GM18508 (cell line): ENCODE results near the gene TNFRSF4.
"Not testable (repeated sequence)": the region's sequence is repeated elsewhere in the genome, so short reads cannot be mapped to it uniquely, and the experiment has no call there.

ENCODE experiments used
- ATAC-seq: cut with Tn5 transposase; IDR thresholded peaks from one replicate; pipeline ENCODE4 v1.9.1; 2021; ENCODE audit warnings: moderate number of reproducible peaks; ENCODE audit not compliant: insufficient read depth, unreplicated experiment

Gene TNFRSF4

GRCh38 chr1:1213345-1214265, at the start of gene TNFRSF4:
Gene TNFRSF4, minus strand, starts transcription at chr1:1214153. Its CDS starts 26 bp downstream, at chr1:1214127.
- no peak for ATAC-seq

- ATAC-seq = no peak
Measured at GRCh38 chr1:1262758-1263157, 48.8 kb upstream of the TNFRSF4 start.

DNA sequence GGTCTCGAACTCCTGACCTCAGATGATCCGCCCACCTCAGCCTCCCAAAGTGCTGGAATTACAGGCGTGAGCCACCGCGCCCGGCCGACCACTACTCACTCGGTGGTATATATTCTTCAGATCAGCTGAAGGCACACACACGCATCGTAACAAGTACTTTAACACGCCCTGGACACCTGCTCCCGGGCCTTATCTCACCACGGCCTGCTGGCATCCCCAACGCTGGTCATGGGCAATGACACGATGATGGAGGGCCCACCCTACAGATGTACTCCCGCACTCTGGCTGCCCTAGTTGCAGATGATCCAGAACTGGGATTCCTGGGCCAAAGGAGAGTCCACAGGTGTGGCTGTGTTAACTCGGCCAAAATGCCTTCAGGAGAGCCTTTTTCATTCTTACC, 48.1 kb upstream of the TNFRSF4 start:
- ATAC-seq = no peak

- no peak for ATAC-seq
Measured at GRCh38 chr1:1260843-1261560, 47.0 kb upstream of the TNFRSF4 start.

- no peak for ATAC-seq
Measured at GRCh38 chr1:1259951-1260600, 46.1 kb upstream of the TNFRSF4 start.

DNA sequence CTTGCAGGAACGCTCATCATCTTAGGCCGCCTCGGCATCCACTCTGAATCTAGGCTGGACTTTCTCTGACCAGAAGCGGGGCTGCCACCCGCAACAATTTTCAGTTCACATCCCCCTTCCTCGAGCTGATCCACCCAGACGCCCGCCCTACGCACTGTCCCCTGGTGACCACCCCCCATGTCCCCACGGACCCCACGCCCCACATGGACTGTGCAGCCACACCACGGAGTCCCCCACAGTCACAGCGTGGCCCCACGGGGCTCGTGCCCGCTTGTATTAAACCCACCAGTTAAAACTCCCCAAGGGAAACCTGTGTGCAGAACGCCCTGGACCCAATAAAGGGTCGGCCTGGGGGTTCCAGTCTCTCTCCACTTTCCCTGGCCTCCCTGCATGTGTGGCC, 45.6 kb upstream of the TNFRSF4 start:
- ATAC-seq = no peak

DNA sequence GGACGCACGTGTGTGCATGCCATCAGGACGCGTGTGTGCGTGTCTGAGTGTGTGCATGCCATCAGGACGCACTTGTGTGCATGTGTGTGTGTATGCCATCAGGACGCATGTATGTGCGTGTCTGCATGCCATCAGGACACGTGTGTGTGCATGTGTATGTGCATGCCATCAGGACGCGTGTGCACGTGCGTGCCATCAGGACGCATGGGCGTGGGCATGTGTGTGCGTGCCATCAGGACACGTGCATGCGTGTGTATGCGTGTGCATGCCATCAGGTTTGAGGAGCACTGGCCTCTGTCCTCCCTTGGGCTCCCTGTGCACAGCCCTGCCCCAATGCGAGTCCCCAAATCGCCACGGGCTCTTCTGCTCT, 45.2 kb upstream of the TNFRSF4 start:
- no peak for ATAC-seq

DNA sequence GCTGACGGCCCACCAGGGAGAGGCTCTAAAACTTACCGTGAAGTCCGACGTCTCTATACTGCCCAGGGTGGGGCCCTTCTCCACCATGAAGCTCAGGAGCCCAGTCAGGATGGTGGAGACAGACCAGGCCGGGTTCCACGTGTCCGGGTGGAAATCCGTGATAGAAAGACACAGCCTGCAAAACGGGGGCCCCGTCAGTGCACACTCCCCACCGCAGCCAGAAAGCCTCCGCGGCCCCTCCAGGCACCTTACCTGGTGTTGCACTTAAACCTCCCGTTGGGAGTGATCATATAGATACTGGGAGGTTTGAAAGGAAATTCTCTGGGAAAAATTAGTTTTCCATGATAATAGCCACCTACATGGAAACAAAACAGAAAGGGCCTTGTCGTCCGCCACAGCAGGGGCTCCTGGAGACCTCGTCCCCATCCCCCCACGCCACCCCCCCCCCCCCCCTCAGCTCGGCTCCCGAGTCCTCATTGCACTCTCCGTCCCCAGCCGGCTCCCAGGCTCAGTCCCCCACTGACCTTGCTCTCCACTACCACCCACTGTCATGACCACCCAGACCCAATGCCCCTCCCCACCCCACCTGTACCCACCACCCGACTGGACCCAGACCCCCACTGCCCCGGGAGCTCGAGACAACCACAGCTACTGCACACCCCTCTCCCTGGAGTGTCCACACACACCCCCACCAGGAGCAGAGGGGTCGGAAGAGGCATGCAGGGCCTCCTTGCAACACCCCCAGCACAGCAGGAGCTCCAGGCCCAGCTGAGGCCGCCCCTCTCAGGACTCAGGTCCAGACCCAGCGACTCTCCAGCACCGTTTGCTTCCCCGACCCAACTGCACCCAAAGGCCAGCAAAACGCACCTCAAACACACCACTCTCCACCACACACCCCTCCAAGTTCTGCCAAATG, 43.3 kb upstream of the TNFRSF4 start:
- ATAC-seq = no peak

GRCh38 chr1:1255611-1256010, 41.7 kb upstream of the TNFRSF4 start:
- no peak for ATAC-seq

- ATAC-seq = no peak
Measured at GRCh38 chr1:1255078-1255477, 41.1 kb upstream of the TNFRSF4 start.

GRCh38 chr1:1254667-1254998, 40.7 kb upstream of the TNFRSF4 start:
- no peak for ATAC-seq

DNA sequence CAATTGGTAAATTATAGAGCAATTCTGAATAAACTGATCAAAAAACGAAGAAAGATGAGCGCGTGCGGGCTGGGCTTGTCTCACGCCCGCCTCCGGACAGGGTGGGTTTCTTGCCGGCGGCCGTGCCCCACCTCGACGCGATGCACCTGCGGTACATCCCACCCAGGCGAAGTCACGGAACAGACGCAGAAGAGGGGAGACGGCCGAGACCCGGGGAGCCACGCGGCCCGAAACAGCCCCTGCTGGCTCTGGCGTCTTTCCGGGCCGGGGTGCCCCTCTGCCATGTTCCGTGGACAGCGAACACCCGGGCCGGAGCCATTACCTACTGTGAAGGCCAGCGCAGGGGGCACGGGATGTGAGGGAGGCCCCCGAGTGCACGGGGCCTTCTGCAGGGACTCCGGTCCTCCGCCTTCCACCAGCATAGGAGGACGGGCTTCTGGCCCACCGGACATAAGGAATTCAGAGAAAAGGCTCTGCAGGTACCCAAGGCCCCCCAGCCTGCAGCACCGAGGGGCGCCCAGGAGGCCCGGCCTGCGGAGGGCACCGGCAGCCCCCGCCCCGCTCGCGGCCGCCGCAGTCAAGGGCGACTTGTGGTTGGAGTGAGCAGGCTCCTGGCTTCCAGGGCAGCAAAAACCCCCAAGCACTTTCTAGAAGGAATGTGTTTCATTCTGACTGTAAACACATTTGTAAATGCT, 40.2 kb upstream of the TNFRSF4 start:
- no peak for ATAC-seq

DNA sequence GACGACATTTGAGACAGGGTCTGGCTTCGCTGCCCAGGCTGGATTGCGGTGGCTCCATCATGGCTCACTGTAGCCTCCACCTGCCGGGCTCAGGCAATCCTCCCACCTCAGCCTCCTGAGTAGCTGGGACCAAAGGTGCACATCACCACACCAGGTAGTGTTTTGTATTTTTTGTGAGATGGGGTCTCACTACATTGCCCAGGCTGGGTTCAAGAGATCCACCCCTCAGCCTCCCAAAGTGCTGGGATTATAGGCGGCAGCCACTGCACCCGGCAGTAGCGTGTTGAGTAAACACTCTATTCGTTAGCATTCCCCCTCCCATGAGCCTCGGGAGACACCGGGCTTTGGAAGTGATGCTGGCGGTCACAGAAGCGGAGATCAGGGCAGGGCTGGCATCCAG, 39.4 kb upstream of the TNFRSF4 start:
- no peak for ATAC-seq

DNA sequence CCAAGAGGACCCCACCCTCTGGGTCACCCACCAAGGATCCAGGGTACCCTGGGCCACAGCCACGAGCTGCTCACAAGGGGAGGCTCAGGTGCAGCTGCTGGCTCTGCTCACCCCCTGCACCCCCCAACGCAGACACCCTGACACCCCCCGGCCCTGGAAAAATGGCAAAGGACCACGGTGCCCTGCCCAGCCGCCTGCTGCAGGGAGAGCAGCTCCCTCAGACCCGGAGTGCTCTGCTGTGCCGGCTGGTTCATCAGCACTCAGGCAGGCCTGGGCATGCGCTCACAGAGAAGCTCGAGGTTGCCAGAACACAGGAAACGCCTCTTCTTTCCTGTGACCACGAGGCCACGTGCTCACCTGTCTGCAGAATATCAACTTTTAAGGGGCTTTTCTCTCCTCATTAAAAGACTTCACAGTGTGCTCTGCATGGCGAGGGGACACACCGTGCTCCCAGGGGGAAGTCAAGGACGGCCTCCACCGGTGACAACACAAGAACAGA, 36.9 kb upstream of the TNFRSF4 start:
- ATAC-seq = no peak

DNA sequence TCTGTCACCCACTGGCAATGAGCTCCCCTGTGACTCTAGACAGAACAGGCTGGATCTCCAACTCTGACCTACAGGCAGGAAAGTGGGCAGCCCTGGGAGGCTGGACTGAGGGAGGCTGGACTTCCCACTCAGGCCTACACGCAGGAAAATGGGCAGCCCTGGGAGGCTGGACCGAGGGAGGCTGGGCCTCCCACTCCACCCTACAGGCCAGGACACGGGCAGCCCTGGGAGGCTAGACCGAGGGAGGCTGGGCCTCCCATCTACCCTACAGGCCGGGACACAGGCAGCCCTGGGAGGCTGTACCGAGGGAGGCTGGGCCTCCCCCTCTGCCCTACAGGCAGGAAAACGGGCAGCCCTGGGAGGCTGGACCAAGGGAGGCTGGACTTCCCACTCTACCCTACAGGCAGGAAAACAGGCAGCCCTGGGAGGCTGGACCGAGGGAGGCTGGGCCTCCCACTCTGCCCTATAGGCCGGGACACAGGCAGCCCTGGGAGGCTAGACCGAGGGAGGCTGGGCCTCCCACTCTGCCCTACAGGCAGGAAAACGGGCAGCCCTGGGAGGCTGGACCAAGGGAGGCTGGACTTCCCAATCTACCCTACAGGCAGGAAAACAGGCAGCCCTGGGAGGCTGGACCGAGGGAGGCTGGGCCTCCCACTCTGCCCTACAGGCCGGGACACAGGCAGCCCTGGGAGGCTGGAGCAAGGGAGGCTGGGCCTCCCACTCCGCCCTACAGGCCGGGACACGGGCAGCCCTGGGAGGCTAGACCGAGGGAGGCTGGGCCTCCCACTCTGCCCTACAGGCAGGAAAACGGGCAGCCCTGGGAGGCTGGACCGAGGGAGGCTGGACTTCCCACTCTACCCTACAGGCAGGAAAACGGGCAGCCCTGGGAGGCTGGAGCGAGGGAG, 34.3 kb upstream of the TNFRSF4 start:
- ATAC-seq = not testable (repeated sequence)

DNA sequence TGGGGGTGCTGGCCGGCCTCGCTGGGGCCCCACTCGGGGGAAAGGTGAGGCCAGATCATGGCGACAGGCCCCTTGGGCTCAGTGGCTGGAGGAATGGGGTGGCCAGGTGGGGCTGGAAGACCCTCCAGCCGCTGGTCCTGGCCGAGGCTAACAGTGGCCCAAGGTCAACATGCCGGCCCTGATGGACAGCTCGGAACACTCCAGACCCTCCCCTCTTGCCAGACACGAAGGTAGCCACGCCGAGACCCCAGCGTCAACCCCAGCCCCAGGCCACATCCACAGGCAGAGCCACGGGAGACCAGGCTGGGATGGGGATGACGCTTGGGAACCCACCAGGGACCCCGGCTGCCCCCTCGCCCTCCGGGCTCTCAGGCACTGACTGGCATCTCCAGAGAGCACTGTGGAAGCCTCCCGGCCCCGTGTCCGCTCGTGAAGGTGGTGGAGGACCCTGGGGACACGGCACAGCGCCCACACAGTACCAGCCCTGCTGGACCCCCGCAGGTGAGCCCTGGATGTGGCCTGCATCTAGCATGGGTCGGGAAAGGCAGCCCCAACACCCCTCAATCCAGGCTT, 33.5 kb upstream of the TNFRSF4 start:
- ATAC-seq = no peak

- ATAC-seq = no peak
Measured at GRCh38 chr1:1246577-1247340, 32.8 kb upstream of the TNFRSF4 start, which contains the start of gene C1QTNF12. Gene C1QTNF12, minus strand, starts transcription at chr1:1246722. Its CDS starts 32 bp downstream, at chr1:1246690.
